Testis (tissue), 3 donors: ENCODE measurements around the gene TBC1D10A. TPM values are rescaled to one million over a fixed set of nuclear protein-coding genes. Genes with fewer than 3 reads are reported as not detected.

ENCODE experiments used
- DNase-seq: peaks from one replicate; pipeline ENCODE4 v3.0.0-alpha.2; 2019
- H3K27ac ChIP-seq, 2 donors: fragments of 200-600 bp; sonication (generic); one replicate each; pipeline ENCODE4 v1.5.1; 2019
- H3K27me3 ChIP-seq: fragments of 200-600 bp; sonication (generic); one replicate; pipeline ENCODE4 v1.5.1; 2019
- H3K36me3 ChIP-seq: fragments of 200-600 bp; sonication (generic); one replicate; pipeline ENCODE4 v1.5.1; 2017; ENCODE audit warnings: low read depth; ENCODE audit errors: missing control alignments
- H3K4me1 ChIP-seq: fragments of 200-600 bp; sonication (generic); one replicate; pipeline ENCODE4 v1.5.1; 2019
- H3K4me3 ChIP-seq, 2 donors: fragments of 200-600 bp; sonication (generic); one replicate each; pipeline ENCODE4 v1.5.1; 2017 to 2019
- H3K9me3 ChIP-seq: fragments of 200-600 bp; sonication (generic); one replicate; pipeline ENCODE4 v1.5.1; 2017
- POLR2A ChIP-seq: fragments of 450-650 bp; IDR thresholded peaks from one replicate; pipeline ENCODE4 v1.6.1; 2017; ENCODE audit warnings: antibody characterized with exemption, mild to moderate bottlenecking, moderate library complexity
- WGBS, 2 donors: methylation state at CpG; one replicate each; pipeline ENCODE4 v1.1.5; 2018; 5-methylcytosine and 5-hydroxymethylcytosine counted together
- intact Hi-C: fragments of 100-400 bp; cut with DNase I; formaldehyde crosslinking; loops from one replicate; pipeline ENCODE4 v1.15.1; 2023; ENCODE audit warnings: low total_unique reads
- polyA plus RNA-seq: library from polyadenylated mRNA; stranded (reverse); fragments of 350-450 nt; fragmentation: Illumina TruSeq; extraction: RNeasy Lipid Tissue Mini Kit (QIAGEN cat#74804); gene quantifications from one replicate; pipeline ENCODE4 v1.2.3, GENCODE V29; 2014; ENCODE audit warnings: low read depth, low replicate concordance; ENCODE audit not compliant: insufficient read depth
- total RNA-seq, 2 donors: library from RNA; depleted of rRNA; stranded (reverse); fragments of >200 nt; gene quantifications; one replicate each; pipeline ENCODE4 v1.2.3, GENCODE V29; 2016
- TF ChIP-seq, protein P1 (sequence below), 3 experiments: fragments of 450-650 bp in 2 of 3; fragments of 200-600 bp in 1 of 3; sonication (generic) in 1 of 3; IDR thresholded peaks; one replicate each; pipeline ENCODE4 v1.5.1; 2016 to 2019; ENCODE audit warnings: antibody characterized with exemption in 3 of 3, mild to moderate bottlenecking in 2 of 3, moderate library complexity in 1 of 3

The TBC1D10A gene
- total and polyA plus RNA-seq, 3 donors from 2014 or later: 48.4 to 79.1 (median 51.0) TPM

DNA sequence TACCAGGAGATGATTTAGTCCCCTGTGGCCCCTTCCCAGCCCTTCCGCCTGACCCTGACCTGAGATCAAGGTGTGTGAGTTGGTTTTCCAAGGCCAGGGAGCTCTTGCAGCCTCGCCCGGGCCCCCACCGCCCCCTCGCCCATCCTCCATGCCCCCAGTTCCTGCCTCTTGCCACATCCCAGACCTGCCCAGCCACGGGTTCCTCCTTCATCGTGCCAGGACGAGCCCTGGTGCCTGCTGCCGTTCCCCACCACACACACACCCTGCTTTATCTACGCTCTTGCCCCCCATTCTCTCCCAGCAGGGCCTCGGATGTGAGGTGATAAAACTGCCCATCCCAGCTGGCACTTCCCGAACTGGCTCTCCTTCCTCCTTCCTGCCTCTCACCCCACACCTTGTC, 78.8 kb downstream of the TBC1D10A start:
- H3K27me3 ChIP-seq: no peaks in the 10 kb centered on the region
- H3K27ac ChIP-seq: no peak overlapping the region
- 85 to 93% methylated on average over 6 to 12 of the region's 12 CpGs for WGBS, 2 donors
- no peaks in the 10 kb centered on the region for H3K36me3 ChIP-seq
- TF ChIP-seq, protein P1, sequence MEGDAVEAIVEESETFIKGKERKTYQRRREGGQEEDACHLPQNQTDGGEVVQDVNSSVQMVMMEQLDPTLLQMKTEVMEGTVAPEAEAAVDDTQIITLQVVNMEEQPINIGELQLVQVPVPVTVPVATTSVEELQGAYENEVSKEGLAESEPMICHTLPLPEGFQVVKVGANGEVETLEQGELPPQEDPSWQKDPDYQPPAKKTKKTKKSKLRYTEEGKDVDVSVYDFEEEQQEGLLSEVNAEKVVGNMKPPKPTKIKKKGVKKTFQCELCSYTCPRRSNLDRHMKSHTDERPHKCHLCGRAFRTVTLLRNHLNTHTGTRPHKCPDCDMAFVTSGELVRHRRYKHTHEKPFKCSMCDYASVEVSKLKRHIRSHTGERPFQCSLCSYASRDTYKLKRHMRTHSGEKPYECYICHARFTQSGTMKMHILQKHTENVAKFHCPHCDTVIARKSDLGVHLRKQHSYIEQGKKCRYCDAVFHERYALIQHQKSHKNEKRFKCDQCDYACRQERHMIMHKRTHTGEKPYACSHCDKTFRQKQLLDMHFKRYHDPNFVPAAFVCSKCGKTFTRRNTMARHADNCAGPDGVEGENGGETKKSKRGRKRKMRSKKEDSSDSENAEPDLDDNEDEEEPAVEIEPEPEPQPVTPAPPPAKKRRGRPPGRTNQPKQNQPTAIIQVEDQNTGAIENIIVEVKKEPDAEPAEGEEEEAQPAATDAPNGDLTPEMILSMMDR (IDR thresholded peaks at IDR 0.05): no peak
- no peak for TF ChIP-seq POLR2A
- no peak for DNase-seq
- intact Hi-C loops: no loop called here
- H3K4me3 ChIP-seq: no peak overlapping the region
- H3K9me3 ChIP-seq: no peaks in the 10 kb centered on the region
- peaks cover 12% of the 10 kb centered on the region for H3K4me1 ChIP-seq

DNA sequence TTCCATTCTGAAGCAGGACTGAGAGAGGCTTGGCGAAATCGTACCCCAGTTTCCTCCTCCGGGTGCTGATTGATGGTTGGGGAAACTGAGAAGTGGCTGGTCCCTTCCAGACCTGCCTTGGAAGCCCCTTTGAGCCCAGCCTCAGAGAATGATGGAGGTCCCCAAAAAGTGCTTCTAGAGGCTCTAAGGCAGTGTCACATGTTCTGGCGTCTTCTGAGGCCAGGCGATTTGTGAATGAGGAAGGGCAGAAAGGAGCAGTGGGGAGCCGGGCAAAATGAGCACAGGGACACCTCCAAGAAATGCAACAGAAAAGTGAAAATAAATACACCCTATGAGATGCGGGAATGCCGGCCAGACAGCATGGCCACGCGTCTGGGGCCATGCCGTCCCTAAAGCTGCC, 79.2 kb downstream of the TBC1D10A start:
- Histone ChIP-seq H3K36me3 (no peaks in the 10 kb centered on the region), H3K4me3 (no peak overlapping the region), H3K27me3 (no peaks in the 10 kb centered on the region), H3K9me3 (no peaks in the 10 kb centered on the region), H3K4me1 (peaks cover 11% of the 10 kb centered on the region), H3K27ac (no peak overlapping the region)
- intact Hi-C loops: no loop called here
- no peak for DNase-seq
- TF ChIP-seq, protein P1 (IDR thresholded peaks at IDR 0.05): no peak
- TF ChIP-seq POLR2A: no peak
- WGBS, 2 donors: 88 to 89% methylated on average over 8 to 11 of the region's 11 CpGs

DNA sequence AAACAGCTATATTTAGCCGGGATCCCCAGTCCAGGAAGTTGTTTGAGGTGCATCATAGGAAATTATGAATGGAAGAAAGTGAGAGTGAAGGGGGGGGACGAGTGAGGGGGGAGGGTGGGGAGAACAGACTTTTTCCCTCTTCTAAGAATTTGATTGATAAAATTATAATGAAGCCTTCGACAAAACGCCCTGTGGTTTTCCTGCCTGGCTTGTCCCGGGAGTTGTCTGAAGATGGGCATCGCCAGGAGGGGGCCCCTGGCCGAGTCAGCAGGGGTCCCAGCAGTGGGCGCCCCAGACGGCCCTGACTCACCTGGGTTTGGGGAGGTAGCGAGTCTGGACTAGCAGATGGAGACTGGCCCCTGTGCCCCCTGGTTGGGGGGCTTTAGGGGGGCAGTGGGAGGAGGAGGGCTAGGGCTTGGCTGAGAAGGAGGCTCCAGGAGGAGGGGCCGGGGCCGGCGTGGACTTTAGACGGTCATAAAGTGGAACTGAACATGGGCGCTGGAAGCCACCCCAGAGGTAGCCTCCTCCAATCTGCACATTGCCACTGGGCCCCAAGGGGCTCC, 79.8 kb downstream of the TBC1D10A start:
- no peak for DNase-seq
- Histone ChIP-seq H3K4me3 (peak overlapping the region in 1 of 2 donors; percentile 56), H3K27me3 (no peaks in the 10 kb centered on the region), H3K36me3 (no peaks in the 10 kb centered on the region), H3K4me1 (peaks cover 11% of the 10 kb centered on the region), H3K27ac (no peak overlapping the region), H3K9me3 (no peaks in the 10 kb centered on the region)
- intact Hi-C loops: no loop called here
- WGBS, 2 donors: 25 to 36% methylated on average over 15 of the region's 15 CpGs
- TF ChIP-seq, protein P1 (IDR thresholded peaks at IDR 0.05): no peak
- no peak for TF ChIP-seq POLR2A

DNA sequence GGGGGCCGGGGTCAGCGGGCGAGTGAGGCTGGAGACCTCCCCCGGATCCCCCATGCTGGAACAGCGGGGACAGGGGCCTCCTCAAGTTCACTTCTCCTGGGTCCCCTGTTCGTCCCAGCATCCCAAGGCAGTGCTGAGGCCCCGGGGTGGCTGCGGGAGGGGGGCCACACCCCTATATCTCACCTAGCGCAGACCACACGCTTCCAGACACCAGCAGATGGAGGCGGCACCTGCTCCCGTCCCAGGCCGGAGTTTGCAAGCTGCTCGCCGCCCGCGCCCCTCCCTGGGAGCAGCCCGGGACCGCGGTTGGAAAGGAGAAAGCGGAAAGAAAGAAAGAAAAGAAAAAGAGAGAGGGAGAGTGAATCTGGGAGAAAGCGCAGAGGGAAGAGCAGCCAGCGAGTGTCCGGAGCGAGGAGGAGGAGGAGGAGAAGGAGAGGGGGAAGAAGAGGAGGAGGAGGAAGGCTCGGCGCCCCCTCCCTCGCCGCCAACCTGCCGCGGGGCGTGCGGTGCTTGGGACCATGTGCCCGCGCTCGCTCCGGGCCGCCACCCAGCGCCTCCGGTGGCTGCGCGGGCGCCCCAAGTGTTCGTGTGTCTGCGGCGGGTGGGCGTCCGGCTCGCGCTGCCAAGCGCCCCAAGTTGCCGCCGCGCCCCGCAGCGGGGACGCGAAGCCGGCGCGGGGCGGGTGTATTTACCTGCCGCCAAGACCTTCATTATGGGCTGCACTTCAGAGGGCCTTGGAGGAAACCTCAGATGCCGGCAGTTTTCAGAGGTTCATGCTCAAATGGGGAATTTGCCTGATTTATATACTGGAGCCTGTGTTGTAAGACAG, 80.5 kb downstream of the TBC1D10A start, which contains the start of gene LIF:
LIF (minus strand) TSS at position 775 of the 829 bp plus-strand sequence; CDS start at position 711, 64 bp downstream.
- Histone ChIP-seq H3K4me1 (peaks cover 11% of the 10 kb centered on the region), H3K4me3 (peak within 1 kb of the TSS; percentile 26 to 56), H3K27ac (no peak within 1 kb of the TSS), H3K9me3 (no peaks in the 10 kb centered on the region), H3K36me3 (no peaks in the 10 kb centered on the region), H3K27me3 (no peaks in the 10 kb centered on the region)
- intact Hi-C loops: no loop called here
- WGBS, 2 donors: 2% methylated on average over 44 to 64 of the region's 64 CpGs
- TF ChIP-seq POLR2A: no peak
- TF ChIP-seq, protein P1 (IDR thresholded peaks at IDR 0.05): no peak
- DNase-seq: peak; percentile 43
